Measurements from ENCODE around the gene EMX1.

EMX1 gene

DNA sequence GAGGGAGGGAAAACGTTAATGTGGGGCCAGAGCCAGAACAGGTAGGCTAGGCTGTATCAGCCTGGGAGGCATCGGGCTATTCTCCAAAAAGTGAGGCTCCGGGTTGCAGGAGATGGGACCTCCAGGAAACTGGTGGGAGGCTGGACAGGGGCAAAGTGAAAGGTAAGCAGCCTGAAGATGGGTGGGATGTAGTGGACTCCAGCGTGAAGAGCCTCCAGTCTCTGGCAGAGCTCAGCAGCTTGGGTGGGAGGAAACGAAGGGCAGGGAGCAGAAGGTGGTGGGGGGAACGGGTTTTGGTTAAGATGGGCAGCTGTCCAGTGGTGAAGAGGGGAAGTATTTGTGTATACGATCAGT, 3.1 kb upstream of the EMX1 start:
- TF ChIP-seq, protein P1, sequence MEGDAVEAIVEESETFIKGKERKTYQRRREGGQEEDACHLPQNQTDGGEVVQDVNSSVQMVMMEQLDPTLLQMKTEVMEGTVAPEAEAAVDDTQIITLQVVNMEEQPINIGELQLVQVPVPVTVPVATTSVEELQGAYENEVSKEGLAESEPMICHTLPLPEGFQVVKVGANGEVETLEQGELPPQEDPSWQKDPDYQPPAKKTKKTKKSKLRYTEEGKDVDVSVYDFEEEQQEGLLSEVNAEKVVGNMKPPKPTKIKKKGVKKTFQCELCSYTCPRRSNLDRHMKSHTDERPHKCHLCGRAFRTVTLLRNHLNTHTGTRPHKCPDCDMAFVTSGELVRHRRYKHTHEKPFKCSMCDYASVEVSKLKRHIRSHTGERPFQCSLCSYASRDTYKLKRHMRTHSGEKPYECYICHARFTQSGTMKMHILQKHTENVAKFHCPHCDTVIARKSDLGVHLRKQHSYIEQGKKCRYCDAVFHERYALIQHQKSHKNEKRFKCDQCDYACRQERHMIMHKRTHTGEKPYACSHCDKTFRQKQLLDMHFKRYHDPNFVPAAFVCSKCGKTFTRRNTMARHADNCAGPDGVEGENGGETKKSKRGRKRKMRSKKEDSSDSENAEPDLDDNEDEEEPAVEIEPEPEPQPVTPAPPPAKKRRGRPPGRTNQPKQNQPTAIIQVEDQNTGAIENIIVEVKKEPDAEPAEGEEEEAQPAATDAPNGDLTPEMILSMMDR (IDR thresholded peaks at IDR 0.05; ENCODE audit: low read depth, low read length) = no peak
- no peak for DNase-seq (ENCODE audit: low read depth, low spot score)
- H3K4me3 ChIP-seq (ENCODE audit: low read depth, low read length) = no peak overlapping the region
- in situ Hi-C loops (cut with HindIII; ENCODE audit: low sequenced_read_pairs) = no loop called here

DNA sequence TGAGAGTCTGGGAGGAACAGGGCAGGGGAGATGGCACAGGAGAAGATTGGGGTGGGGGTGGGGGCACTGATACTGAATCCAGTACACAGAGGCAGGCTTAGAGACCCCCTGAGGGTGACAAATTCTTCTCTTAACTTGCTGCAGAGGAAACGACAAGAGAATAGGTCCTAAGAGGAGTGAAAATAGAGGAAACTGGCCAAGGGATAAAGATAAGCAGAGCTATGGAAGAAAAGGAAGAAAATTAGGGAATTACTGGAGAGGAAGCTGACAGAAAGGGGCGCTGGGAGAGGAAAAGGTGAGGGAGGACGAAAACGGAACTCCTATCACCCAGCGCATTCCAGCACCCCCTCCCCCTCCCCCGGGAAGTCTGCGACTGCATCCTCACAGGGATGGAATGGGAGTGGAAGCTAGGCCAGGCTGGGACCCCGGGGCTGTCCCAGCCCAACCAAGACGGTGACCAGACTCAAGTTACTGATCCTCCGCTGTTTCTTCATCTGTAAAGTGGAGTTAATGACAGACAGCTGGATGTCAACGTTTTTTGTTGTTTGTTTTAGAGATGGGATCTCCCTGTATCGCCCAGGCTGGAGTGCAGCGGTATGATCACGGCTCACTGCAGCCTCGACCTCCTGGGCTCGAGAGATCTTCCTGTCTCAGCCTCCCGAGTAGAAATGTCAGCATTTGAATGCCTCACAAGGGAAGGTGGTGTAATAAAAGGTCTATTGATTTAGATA, 2.6 kb upstream of the EMX1 start:
- in situ Hi-C loops (cut with HindIII; ENCODE audit: low sequenced_read_pairs) = no loop called here
- no peak overlapping the region for H3K4me3 ChIP-seq (ENCODE audit: low read depth, low read length)
- TF ChIP-seq, protein P1 (IDR thresholded peaks at IDR 0.05; ENCODE audit: low read depth, low read length) = no peak
- no peak for DNase-seq (ENCODE audit: low read depth, low spot score)

DNA sequence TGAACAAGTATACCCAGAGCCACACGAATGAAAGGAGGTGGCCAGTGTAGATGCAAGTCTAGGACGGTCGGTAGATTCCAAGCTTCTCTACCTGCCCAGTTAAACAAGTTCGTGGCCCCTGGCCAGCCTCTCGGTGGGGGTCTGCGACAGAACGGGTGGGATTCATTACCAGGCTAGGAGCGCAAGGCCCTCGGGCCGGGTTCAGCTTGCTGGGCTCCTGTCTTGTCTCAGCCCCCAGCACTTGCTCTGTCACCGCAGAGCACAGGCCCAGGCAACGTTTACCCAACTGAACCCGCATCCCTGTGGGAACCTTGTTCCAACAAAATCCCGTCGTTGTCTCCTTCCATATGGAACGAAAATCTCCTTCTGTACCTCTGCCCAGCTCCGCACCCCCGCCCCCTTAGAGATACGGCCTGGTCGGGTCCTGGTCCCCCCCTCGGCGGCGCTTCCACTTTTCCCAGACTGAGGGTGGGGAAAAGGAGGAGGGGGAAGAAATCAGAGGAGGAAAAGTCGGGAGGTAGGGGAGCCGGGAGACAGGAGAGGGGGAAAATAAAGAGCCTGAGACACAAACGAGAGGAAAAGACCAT, 1.9 kb upstream of the EMX1 start:
- DNase-seq (ENCODE audit: low read depth, low spot score) = no peak

GRCh38 chr2:72915907-72916742, 1.2 kb upstream of the EMX1 start:
- H3K4me3 ChIP-seq (ENCODE audit: low read depth, low read length) = no peak overlapping the region
- in situ Hi-C loops (cut with HindIII; ENCODE audit: low sequenced_read_pairs) = no loop called here
- DNase-seq (ENCODE audit: low read depth, low spot score) = no peak
- TF ChIP-seq, protein P1 (IDR thresholded peaks at IDR 0.05; ENCODE audit: low read depth, low read length) = no peak

More for the DNA sequence above, 1.9 kb upstream of the EMX1 start:
- no peak overlapping the region for H3K4me3 ChIP-seq (ENCODE audit: low read depth, low read length)
- in situ Hi-C loops (cut with HindIII; ENCODE audit: low sequenced_read_pairs) = no loop called here
- TF ChIP-seq, protein P1 (IDR thresholded peaks at IDR 0.05; ENCODE audit: low read depth, low read length) = no peak

GRCh38 chr2:72916743-72917137, 579 bp upstream of the EMX1 start:
- no peak for DNase-seq (ENCODE audit: low read depth, low spot score)
- TF ChIP-seq, protein P1 (IDR thresholded peaks at IDR 0.05; ENCODE audit: low read depth, low read length) = no peak
- no peak overlapping the region for H3K4me3 ChIP-seq (ENCODE audit: low read depth, low read length)
- in situ Hi-C loops (cut with HindIII; ENCODE audit: low sequenced_read_pairs) = no loop called here

GRCh38 chr2:72917877-72918553, 696 bp downstream of the EMX1 start:
- TF ChIP-seq, protein P1 (IDR thresholded peaks at IDR 0.05; ENCODE audit: low read depth, low read length) = no peak
- no peak for DNase-seq (ENCODE audit: low read depth, low spot score)
- in situ Hi-C loops (cut with HindIII; ENCODE audit: low sequenced_read_pairs) = no loop called here
- H3K4me3 ChIP-seq (ENCODE audit: low read depth, low read length) = no peak overlapping the region

All from astrocyte of the spinal cord (primary cell).